SU-DHL-6 (cell line): ENCODE data around the gene KLHL29.

Experiments
- H2AFZ ChIP-seq: fragments of 200-600 bp; sonication (generic); 2 replicates; pipeline ENCODE4 v1.6.1; 2014; ENCODE audit warnings: low read depth, mild to moderate bottlenecking, moderate library complexity, mixed read lengths, antibody characterized with exemption, low read length; ENCODE audit not compliant: severe bottlenecking
- H3F3A ChIP-seq: fragments of 200-600 bp; shearing (Covaris generic); 2 replicates; pipeline ENCODE4 v1.6.0; 2016; ENCODE audit warnings: antibody characterized with exemption, mild to moderate bottlenecking; ENCODE audit not compliant: insufficient read depth
- H3K27ac ChIP-seq: fragments of 200-600 bp; sonication (generic); 2 replicates; pipeline ENCODE4 v1.5.1; 2016; ENCODE audit warnings: low read depth, mild to moderate bottlenecking, low read length, moderate library complexity, mixed read lengths
- H3K27me3 ChIP-seq: fragments of 200-600 bp; sonication (generic), shearing (Covaris generic); 2 replicates; pipeline ENCODE4 v1.6.0; 2014; ENCODE audit warnings: mild to moderate bottlenecking, low read length
- H3K36me3 ChIP-seq: fragments of 200-600 bp; sonication (generic); 2 replicates; pipeline ENCODE4 v1.6.1; 2014; ENCODE audit warnings: mild to moderate bottlenecking, low read length, mixed read lengths
- H3K4me2 ChIP-seq: fragments of 300-600, 200-600 bp; shearing (Covaris generic), sonication (generic); 2 replicates; pipeline ENCODE4 v1.6.0; 2014; ENCODE audit warnings: low read length, low read depth, mild to moderate bottlenecking; ENCODE audit not compliant: poor library complexity, severe bottlenecking
- H3K4me3 ChIP-seq: fragments of 200-600 bp; sonication (generic); 2 replicates; pipeline ENCODE4 v1.5.1; 2014; ENCODE audit warnings: antibody characterized with exemption, low read length, mild to moderate bottlenecking, mixed read lengths; ENCODE audit not compliant: insufficient read depth, poor library complexity, severe bottlenecking
- H3K79me2 ChIP-seq: fragments of 200-600 bp; sonication (generic); 2 replicates; pipeline ENCODE4 v1.6.1; 2014; ENCODE audit warnings: mild to moderate bottlenecking, low read length, moderate library complexity; ENCODE audit not compliant: insufficient read depth
- H3K9ac ChIP-seq: fragments of 200-600 bp; sonication (generic); 2 replicates; pipeline ENCODE4 v1.7.0; 2014; ENCODE audit warnings: mild to moderate bottlenecking, low read length
- H3K9me2 ChIP-seq: fragments of 200-600 bp; sonication (generic); replicated peaks from 2 replicates; pipeline ENCODE4 v1.6.1; 2014; ENCODE audit warnings: low read length; ENCODE audit not compliant: insufficient read depth
- H3K9me3 ChIP-seq: fragments of 200-600 bp; sonication (generic); 2 replicates; pipeline ENCODE4 v1.6.1; 2014; ENCODE audit warnings: low read length, mixed read lengths; ENCODE audit not compliant: insufficient read depth
- H4K20me1 ChIP-seq: fragments of 200-600 bp; sonication (generic); 2 replicates; pipeline ENCODE4 v1.6.1; 2014; ENCODE audit warnings: low read depth, mild to moderate bottlenecking, antibody characterized with exemption, low read length, moderate library complexity, mixed read lengths
- EZH2phosphoT487 ChIP-seq: fragments of 200-600 bp; sonication (generic), shearing (Covaris generic); conservative IDR thresholded peaks from 2 replicates; pipeline ENCODE4 v1.6.1; 2018; ENCODE audit warnings: mild to moderate bottlenecking, antibody characterized with exemption, low read length, moderate library complexity, mixed read lengths
- TF ChIP-seq, protein P1 (sequence below): fragments of 200-600 bp; sonication (generic); IDR thresholded peaks from one replicate; pipeline ENCODE4 v1.5.1; 2017; ENCODE audit warnings: antibody characterized with exemption, mild to moderate bottlenecking, low read length, moderate library complexity; ENCODE audit not compliant: insufficient read depth, poor library complexity, severe bottlenecking

KLHL29 gene

GRCh38 chr2:23719716-23720115, 334.7 kb downstream of the KLHL29 start:
- peaks cover 4% of the 10 kb centered on the region; the same call in 1 of the 2 replicates for H3K36me3 ChIP-seq
- H3K27ac ChIP-seq = no peak overlapping the region
- H3K79me2 ChIP-seq = no peaks in the 10 kb centered on the region
- no peak overlapping the region for H3K4me3 ChIP-seq
- TF ChIP-seq, protein P1, sequence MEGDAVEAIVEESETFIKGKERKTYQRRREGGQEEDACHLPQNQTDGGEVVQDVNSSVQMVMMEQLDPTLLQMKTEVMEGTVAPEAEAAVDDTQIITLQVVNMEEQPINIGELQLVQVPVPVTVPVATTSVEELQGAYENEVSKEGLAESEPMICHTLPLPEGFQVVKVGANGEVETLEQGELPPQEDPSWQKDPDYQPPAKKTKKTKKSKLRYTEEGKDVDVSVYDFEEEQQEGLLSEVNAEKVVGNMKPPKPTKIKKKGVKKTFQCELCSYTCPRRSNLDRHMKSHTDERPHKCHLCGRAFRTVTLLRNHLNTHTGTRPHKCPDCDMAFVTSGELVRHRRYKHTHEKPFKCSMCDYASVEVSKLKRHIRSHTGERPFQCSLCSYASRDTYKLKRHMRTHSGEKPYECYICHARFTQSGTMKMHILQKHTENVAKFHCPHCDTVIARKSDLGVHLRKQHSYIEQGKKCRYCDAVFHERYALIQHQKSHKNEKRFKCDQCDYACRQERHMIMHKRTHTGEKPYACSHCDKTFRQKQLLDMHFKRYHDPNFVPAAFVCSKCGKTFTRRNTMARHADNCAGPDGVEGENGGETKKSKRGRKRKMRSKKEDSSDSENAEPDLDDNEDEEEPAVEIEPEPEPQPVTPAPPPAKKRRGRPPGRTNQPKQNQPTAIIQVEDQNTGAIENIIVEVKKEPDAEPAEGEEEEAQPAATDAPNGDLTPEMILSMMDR = no peak
- no peak for TF ChIP-seq EZH2phosphoT487
- no peak overlapping the region for H3K9ac ChIP-seq
- H3K27me3 ChIP-seq = no peaks in the 10 kb centered on the region
- H3K9me2 ChIP-seq = no peaks in the 10 kb centered on the region
- no peaks in the 10 kb centered on the region for H3F3A ChIP-seq
- no peak overlapping the region for H2AFZ ChIP-seq
- no peak overlapping the region for H3K4me2 ChIP-seq
- H4K20me1 ChIP-seq = no peaks in the 10 kb centered on the region
- no peaks in the 10 kb centered on the region for H3K9me3 ChIP-seq

- Histone ChIP-seq H3K36me3 (peaks cover 4% of the 10 kb centered on the region; the same call in 1 of the 2 replicates), H3K27me3 (no peaks in the 10 kb centered on the region), H3K27ac (no peak overlapping the region), H3K9me3 (no peaks in the 10 kb centered on the region), H4K20me1 (no peaks in the 10 kb centered on the region), H3K4me2 (no peak overlapping the region), H3K9ac (no peak overlapping the region), H3K4me3 (no peak overlapping the region), H3K9me2 (no peaks in the 10 kb centered on the region), H3F3A (no peaks in the 10 kb centered on the region; the same call in 1 of the 2 replicates), H2AFZ (no peak overlapping the region), H3K79me2 (no peaks in the 10 kb centered on the region)
- TF ChIP-seq, protein P1 = no peak
- TF ChIP-seq EZH2phosphoT487 = no peak
These were observed 335.9 kb downstream of the KLHL29 start for GRCh38 chr2:23720705-23721453.

GRCh38 chr2:23721454-23721826, 336.5 kb downstream of the KLHL29 start:
- Histone ChIP-seq H3K79me2 (no peaks in the 10 kb centered on the region), H3K4me2 (no peak overlapping the region), H3K27ac (no peak overlapping the region), H3K4me3 (no peak overlapping the region), H2AFZ (no peak overlapping the region), H3F3A (no peaks in the 10 kb centered on the region; the same call in 1 of the 2 replicates), H3K27me3 (no peaks in the 10 kb centered on the region), H3K9me3 (no peaks in the 10 kb centered on the region), H4K20me1 (no peaks in the 10 kb centered on the region), H3K9ac (no peak overlapping the region), H3K9me2 (no peaks in the 10 kb centered on the region), H3K36me3 (peaks cover 4% of the 10 kb centered on the region; the same call in 1 of the 2 replicates)
- TF ChIP-seq, protein P1 = no peak
- no peak for TF ChIP-seq EZH2phosphoT487
